Left lobe of liver (tissue), 2 donors: ENCODE measurements around the gene NR2C2. TPM values are rescaled to one million over a fixed set of nuclear protein-coding genes. Genes with fewer than 3 reads are reported as not detected.
A peak's percentile ranks its signal among the peaks of the same experiment; 100 is the strongest.

Experiments
- ATAC-seq: fragments of 200-7000 bp; cut with Tn5 transposase; one replicate; pipeline ENCODE4 v1.9.1; 2020; ENCODE audit warnings: mild to moderate bottlenecking, moderate library complexity
- DNase-seq: peaks from one replicate; pipeline ENCODE4 v3.0.0-alpha.2; 2020; ENCODE audit warnings: low spot score
- total RNA-seq: library from RNA; stranded (reverse); gene quantifications from one replicate; pipeline ENCODE4 v1.2.1, GENCODE V29; 2021
- donor health status: DM: no; HTN: no; CAD: no; lungs with moderate emphysema.
- donor health status: DM: no; HTN: yes; CAD: no.

Gene NR2C2
- total RNA-seq, 1 donor from 2014 or later = 14.2 TPM

DNA sequence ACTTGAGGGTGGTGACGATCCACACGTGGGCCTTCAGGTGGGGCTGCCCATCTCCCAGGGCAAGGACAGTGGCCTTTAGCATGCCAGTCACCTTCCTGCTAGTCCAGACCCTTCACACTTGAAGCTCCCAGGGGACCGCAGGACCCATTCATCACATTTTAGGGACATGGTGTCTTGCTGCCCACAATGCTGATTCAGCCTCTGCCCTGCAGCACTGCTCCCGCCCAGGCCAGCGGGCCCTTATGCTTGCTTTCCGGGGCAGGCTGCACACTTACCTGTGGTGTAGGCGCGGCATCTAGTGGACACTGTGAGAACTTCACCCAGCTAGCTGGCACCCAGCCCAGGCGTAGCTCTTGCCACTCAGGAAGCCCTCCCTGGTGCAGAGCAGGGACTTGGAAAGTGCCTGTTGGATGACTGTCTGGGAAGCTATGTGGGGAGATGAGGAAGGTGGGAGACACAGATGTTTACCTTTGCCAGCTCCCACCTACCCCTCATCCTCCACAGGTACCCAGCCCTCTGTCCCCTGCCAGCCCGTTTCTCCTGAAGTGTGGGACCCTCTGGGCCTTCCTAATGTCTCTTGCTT is 26.3 kb upstream of the NR2C2 start:
- ATAC-seq = peak; percentile 97

DNA sequence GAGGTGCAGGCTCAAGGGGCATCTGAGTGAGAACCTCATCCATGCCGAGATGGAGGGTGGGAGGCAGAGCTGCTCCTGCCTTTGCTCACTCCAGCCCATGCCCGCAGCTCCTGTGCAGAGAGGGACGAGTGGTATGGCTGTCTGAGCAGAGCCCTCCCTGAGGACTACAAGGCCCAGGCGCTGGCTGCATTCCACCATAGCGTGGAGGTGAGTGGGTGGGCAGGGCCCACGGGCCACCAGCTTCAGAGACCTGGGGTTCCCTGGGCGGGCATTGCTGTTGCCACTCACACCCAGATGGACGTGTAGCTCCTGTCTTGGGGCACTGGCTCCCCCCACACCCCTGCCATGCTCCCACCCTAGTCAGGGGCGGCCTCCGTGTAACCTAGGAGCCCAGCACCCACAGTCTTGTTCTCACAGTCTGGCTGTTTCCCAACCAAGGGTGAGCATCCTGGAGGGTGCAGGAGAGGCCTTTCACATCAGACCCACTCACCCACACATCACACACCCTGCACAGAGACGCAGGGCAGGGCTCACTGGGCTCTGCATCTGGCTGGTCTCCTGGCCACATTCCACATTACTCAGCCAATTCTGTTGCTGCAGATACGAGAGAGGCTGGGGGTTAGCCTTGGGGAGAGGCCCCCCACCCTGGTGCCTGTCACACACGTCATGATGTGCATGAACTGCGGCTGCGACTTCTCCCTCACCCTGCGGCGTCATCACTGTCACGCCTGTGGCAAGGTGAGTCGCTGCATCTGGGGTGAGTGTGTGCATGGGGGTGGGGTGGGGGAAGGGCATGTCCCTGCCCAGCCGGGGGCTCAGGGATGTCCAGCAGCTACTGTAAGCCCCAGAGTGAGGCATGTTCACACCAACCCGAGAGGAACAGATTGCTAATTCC is 25.3 kb upstream of the NR2C2 start:
- no peak for DNase-seq
- ATAC-seq = no peak

More for the DNA sequence above, 26.3 kb upstream of the NR2C2 start:
- peak; percentile 89 for DNase-seq

GRCh38 chr3:14922863-14923262 is 24.5 kb upstream of the NR2C2 start:
- no peak for DNase-seq
- ATAC-seq = no peak

GRCh38 chr3:14923476-14923875 is 23.9 kb upstream of the NR2C2 start:
- no peak for DNase-seq
- ATAC-seq = no peak

GRCh38 chr3:14925729-14926591 is 21.4 kb upstream of the NR2C2 start:
- DNase-seq = no peak
- ATAC-seq = peak; percentile 68

DNA sequence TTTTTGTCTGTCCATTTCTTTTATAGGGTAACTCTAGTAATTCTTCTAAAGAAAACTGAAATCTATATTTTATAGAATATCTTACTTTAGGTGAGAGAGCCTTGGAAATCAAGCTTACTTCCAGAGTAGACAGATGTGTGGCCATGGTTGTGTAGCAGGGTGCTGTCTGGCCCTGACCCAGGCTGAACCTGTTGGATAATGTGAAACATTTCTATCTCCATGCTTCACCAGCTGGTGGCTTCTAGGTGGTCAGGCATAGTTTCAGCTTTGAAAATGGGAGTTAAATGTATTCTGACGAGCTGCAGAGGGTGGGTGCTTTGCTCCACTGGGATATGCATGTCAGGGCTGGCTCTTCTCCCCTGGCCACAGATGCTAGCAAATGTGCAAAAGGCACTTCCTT is 20.8 kb upstream of the NR2C2 start:
- DNase-seq (no peak), ATAC-seq (no peak)

DNA sequence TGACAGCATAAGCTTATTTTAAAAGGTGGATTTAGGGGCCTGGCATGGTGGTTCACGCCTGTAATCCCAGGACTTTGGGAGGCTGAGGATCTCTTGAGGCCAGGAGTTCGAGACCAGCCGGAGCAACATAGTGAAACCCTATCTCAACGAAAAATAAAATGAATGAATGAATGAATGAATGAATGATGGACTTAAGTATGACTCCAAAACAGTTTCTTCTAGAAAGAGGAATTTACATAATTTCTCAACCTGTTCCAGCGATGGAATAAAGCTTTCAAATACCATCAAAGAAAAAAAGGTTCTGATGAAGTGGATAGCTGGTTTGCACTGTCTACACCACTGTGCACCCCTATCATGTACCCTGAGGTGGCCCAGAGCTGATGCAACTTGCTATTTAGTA is 20.1 kb upstream of the NR2C2 start:
- DNase-seq (no peak), ATAC-seq (no peak)

DNA sequence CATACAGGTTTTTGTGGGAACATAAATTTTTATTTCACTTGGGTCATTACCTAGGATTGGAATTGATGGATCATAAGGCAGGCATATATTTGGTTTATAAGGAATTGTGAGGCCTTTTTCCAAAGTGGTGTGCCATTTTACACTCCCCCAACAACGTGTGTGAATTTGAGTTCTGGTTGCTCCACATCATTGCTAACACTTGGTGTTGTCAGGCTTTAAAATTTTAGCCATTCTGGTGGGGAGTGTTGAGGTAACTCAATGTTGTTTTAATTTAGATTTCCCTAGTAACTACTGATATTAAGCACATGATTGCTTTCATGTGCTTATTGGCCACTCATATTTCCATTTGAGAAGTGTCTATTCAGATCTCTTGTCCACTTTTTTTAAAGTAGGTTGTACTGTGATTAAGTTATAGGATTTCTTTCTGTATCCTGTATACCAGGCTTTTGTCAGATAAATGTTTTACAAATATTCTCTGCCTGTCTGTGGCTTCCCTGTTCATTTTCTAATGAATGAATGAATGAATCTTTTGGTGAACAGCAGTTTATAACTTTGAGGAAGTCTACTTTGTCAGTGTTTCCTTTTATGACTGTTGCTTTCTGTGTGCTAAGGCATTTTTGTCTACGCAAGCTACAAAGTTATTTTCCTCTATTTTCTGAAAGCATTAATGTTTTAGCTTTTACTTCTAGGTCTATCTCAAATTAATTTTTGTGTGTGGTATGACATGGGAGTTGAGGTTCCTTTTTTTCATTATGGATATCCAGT is 17.9 kb upstream of the NR2C2 start:
- no peak for ATAC-seq
- DNase-seq = no peak

- ATAC-seq = peak; percentile 52
- no peak for DNase-seq
Observed at GRCh38 chr3:14933820-14934425, 13.5 kb upstream of the NR2C2 start.

DNA sequence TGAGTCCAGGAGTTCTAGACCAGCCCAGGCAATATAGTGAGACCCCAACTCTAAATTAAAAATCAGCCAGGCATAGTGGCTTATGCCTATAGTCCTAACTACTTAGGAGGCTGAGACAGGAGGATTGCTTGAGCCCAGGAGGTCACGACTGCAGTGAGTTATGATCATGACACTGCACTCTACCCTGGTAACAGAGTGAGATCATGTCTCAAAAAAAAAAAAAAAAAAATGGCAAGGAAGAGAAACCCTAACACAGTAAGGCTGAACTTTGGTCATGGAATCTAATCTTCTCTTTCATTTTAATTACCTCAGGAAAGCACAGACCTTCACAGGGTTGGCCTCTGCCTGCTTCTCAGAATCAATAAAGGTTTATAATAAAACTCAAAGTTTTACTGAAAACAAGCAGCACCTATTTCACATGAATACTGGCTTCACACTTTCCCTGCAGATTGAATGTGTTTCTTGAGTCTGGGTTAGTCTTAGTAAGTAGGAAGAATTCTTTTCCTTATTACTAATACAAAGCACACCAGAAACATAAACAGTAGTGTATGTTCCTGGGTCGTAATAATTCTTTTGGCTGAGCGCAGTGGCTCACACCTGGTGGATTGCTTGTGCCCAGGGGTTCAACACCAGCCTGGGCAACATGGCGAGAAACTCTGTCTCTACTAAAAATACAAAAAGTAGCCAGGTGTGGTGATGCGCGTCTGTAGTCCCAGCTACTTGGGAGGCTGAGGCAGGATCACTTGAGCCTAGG is 11.6 kb upstream of the NR2C2 start:
- ATAC-seq = no peak

GRCh38 chr3:14938954-14939353 is 8.4 kb upstream of the NR2C2 start:
- ATAC-seq = no peak
- DNase-seq = no peak

More for the DNA sequence above, 11.6 kb upstream of the NR2C2 start:
- DNase-seq = no peak

- ATAC-seq (no peak), DNase-seq (no peak)
Observed at GRCh38 chr3:14941871-14942270, 5.5 kb upstream of the NR2C2 start.

DNA sequence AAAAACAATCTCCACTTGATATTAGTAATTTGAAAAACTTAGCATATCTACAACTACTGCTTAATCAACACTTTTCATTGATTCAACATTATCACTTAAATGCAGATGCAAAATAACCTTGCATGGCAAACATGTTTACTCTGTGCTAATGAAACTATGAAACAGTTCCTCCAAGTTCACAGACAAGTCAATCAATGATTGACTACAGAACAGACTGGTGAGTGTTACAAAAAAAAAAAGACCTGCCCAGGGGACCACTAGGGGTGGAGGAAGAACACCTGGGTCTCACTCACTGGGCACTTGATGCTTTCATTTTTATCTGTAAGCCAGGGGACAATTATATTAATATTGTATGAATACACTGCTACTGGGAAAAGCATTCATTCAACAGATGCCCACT is 4.3 kb upstream of the NR2C2 start:
- peak; percentile 6 for ATAC-seq
- DNase-seq = no peak

GRCh38 chr3:14946236-14946635 is 1.1 kb upstream of the NR2C2 start:
- no peak for ATAC-seq
- DNase-seq = no peak

GRCh38 chr3:14946739-14947099 is 664 bp upstream of the NR2C2 start:
- DNase-seq = no peak
- no peak for ATAC-seq

DNA sequence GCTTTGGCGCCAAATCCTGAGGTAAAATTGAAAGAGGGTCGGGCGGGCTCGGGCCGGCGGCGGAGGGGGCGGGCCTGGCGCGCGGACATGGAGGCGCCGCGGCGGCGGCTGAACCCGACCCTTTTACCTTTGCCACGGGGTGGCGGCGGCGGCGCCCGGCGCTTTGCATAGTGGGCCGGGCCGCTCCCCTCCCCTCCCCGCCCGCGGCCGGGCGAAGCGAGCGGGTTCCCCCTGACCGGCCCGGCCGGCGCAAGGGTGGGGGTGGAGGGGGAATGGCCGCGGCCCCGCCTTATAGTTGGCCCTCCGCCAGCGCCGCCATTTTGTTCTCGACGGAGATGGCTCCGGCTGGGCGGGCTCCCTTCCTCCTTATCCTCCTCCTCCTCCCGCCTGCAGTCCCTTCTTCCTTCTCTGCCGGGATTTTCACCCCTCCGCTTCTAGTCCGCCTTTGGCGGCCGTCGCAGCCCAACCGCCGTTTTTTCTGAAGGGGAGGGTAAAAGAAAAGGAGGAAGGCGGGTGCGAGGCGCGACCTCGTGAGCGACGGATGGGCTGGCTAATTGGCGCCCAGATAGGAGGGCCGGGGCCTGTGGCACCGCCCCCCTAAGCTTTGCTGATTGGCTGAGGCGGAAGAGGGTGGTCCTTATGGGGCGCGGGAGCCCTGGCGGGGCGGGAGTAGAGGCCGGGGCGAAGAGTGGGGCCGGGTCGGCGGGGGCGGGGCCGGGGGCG is 664 bp downstream of the NR2C2 start:
- peak; percentile 99 for DNase-seq
- ATAC-seq = peak; percentile 91

DNA sequence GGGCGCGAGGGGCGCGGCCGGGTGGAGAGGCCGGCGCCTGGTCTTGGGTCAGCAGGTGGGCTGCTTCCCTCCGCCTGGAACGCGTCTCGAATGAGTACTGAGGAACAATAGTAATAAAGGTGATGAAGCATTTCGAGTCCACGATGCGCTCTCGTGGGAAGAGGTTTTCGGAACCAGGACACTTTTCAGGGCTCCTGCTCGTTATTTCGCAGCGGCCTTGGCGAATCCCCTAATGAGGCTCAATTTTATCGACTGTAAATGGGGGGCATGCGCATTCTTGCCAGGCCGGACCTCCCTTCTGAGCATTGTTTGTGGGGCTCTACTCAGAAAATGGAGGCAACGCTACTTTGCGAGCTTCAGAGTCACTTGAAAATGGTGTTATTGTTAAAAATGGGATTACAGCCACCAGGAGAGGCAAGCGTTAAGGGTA is 1.2 kb downstream of the NR2C2 start:
- ATAC-seq = no peak
- DNase-seq = no peak

DNA sequence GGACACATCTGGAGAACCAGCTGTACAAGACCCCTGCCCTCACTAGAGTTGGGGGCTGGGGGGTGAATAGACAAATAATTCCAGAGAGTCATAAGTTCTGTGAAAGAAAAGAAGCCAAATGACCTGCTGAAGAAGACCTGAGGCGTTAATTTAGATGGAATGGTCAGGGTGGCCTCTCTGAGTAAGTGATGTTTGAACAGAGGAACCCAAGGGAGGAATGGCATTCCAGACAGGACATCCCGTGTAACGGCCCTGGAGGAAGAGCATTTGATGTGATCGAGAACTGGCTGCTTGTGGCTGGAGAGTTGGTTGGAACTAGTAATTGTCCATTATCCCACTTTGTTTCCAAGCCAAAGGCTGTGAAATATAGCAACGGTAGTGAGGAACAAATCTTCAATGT is 1.7 kb downstream of the NR2C2 start:
- DNase-seq = no peak
- ATAC-seq = no peak

- DNase-seq (no peak), ATAC-seq (no peak)
Observed at GRCh38 chr3:14950274-14950673, 2.9 kb downstream of the NR2C2 start.
